K562 treated with DMSO at 1 percent for 4 hours (cell line): Measurements from ENCODE around the gene PKD1. TPM values are rescaled to one million over a fixed set of nuclear protein-coding genes. Genes with fewer than 3 reads are reported as not detected.

Experiments used
- total RNA-seq: library from RNA; unstranded; fragments of 300-600 nt; gene quantifications from 2 replicates; pipeline ENCODE4 v1.2.3, GENCODE V29; 2022; ENCODE audit not compliant: insufficient read depth

PKD1 gene
- total RNA-seq: 67.2 and 116 TPM in 2 replicates

GRCh38 chr16:2135770-2136490 is at the start of gene PKD1:
Gene PKD1 (minus strand): TSS chr16:2135898. CDS start chr16:2135689, 209 bp downstream.

GRCh38 chr16:2155091-2155950 is 19.6 kb upstream of the PKD1 start, which contains the start of gene TRAF7:
Gene TRAF7 (plus strand): TSS chr16:2155782. CDS start chr16:2163921, 8,139 bp downstream.

GRCh38 chr16:2147981-2148671 is 12.4 kb upstream of the PKD1 start, which contains the start of gene RAB26:
Gene RAB26 (plus strand): TSS chr16:2148625. CDS start chr16:2148784, 159 bp downstream.

GRCh38 chr16:2047330-2048115 is 88.2 kb downstream of the PKD1 start, which contains the start of the genes NTHL1 and TSC2:
Gene NTHL1 (minus strand): TSS chr16:2047834. CDS start chr16:2047823, 11 bp downstream.
Gene TSC2 (plus strand): TSS chr16:2047985. CDS start chr16:2048616, 631 bp downstream.

Other genes with a start within 250 kb of the PKD1 start
- not detected in 2 replicates for gene HS3ST6, start 217.5 kb downstream of the PKD1 start, total RNA-seq
- gene MSRB1, start 192.7 kb downstream of the PKD1 start, total RNA-seq: 55.4 and 70.9 TPM in 2 replicates
- gene RPL3L, start 181.2 kb downstream of the PKD1 start, total RNA-seq: 0.47 TPM in 1 of 2 replicates, not detected in the other
- 214 and 219 TPM in 2 replicates for gene NDUFB10, start 176.4 kb downstream of the PKD1 start, total RNA-seq
- gene RPS2, start 171.1 kb downstream of the PKD1 start, total RNA-seq: 6,829 and 8,005 TPM in 2 replicates
- gene RNF151, start 169.0 kb downstream of the PKD1 start, total RNA-seq: not detected in 2 replicates
- gene TBL3, start 163.8 kb downstream of the PKD1 start, total RNA-seq: 41.9 and 47.0 TPM in 2 replicates
- gene NOXO1, start 154.4 kb downstream of the PKD1 start, total RNA-seq: not detected in 2 replicates
- gene GFER, start 151.7 kb downstream of the PKD1 start, total RNA-seq: 54.4 and 64.7 TPM in 2 replicates
- gene SYNGR3, start 145.9 kb downstream of the PKD1 start, total RNA-seq: 30.6 and 35.1 TPM in 2 replicates
- gene ZNF598, start 126.1 kb downstream of the PKD1 start, total RNA-seq: 103 and 116 TPM in 2 replicates
- 1.6 and 5.6 TPM in 2 replicates for gene NPW, start 116.1 kb downstream of the PKD1 start, total RNA-seq
- 28.8 and 29.0 TPM in 2 replicates for gene NHERF2, start 109.0 kb downstream of the PKD1 start, total RNA-seq
- 20.7 and 23.3 TPM in 2 replicates for gene NTHL1, start 88.1 kb downstream of the PKD1 start, total RNA-seq
- gene TSC2, start 87.9 kb downstream of the PKD1 start, total RNA-seq: 42.5 and 52.7 TPM in 2 replicates
- 3.5 and 3.9 TPM in 2 replicates for gene RAB26, start 12.7 kb upstream of the PKD1 start, total RNA-seq
- gene TRAF7, start 19.9 kb upstream of the PKD1 start, total RNA-seq: 103 and 117 TPM in 2 replicates
- 4.2 and 5.4 TPM in 2 replicates for gene CASKIN1, start 60.7 kb upstream of the PKD1 start, total RNA-seq
- 73.7 and 84.0 TPM in 2 replicates for gene MLST8, start 69.6 kb upstream of the PKD1 start, total RNA-seq
- 4.9 and 16.4 TPM in 2 replicates for gene BRICD5, start 75.0 kb upstream of the PKD1 start, total RNA-seq
- gene PGP, start 78.9 kb upstream of the PKD1 start, total RNA-seq: 53.8 and 56.2 TPM in 2 replicates
- 33.2 and 37.1 TPM in 2 replicates for gene E4F1, start 87.7 kb upstream of the PKD1 start, total RNA-seq
- 5.4 and 6.1 TPM in 2 replicates for gene DNASE1L2, start 100.5 kb upstream of the PKD1 start, total RNA-seq
- gene ECI1, start 115.7 kb upstream of the PKD1 start, total RNA-seq: 309 and 412 TPM in 2 replicates
- gene RNPS1, start 132.2 kb upstream of the PKD1 start, total RNA-seq: 182 and 221 TPM in 2 replicates
- gene ABCA3, start 204.8 kb upstream of the PKD1 start, total RNA-seq: 18.9 and 25.4 TPM in 2 replicates